Neural cell (in vitro differentiated cells): ENCODE results near the gene RELT. TPM values are rescaled to one million over a fixed set of nuclear protein-coding genes. Genes with fewer than 3 reads are reported as not detected.

Source experiments
- H2AFZ ChIP-seq: fragments of 200-600, 300-800 bp; sonication (generic), shearing (Covaris generic); 2 replicates; pipeline ENCODE4 v1.6.0; 2014; ENCODE audit warnings: low read depth, mild to moderate bottlenecking, antibody characterized with exemption, low read length, moderate library complexity
- H3F3A ChIP-seq: fragments of 200-600 bp; shearing (Covaris generic); 2 replicates; pipeline ENCODE4 v1.6.1; 2016; ENCODE audit warnings: mild to moderate bottlenecking, moderate library complexity, mixed read lengths, antibody characterized with exemption, low read length; ENCODE audit not compliant: insufficient read depth, poor library complexity, severe bottlenecking
- H3K27ac ChIP-seq: fragments of 200-600, 300-800 bp; sonication (generic), shearing (Covaris generic); 2 replicates; pipeline ENCODE4 v1.5.1; 2014; ENCODE audit warnings: mild to moderate bottlenecking, low read length, moderate library complexity
- H3K27me3 ChIP-seq: fragments of 300-800, 200-600 bp; sonication (generic), shearing (Covaris generic); 2 replicates; pipeline ENCODE4 v1.6.0; 2014; ENCODE audit warnings: mild to moderate bottlenecking, low read depth, low read length, moderate library complexity; ENCODE audit not compliant: insufficient read depth
- H3K36me3 ChIP-seq: fragments of 300-800, 200-600 bp; sonication (generic), shearing (Covaris generic); 2 replicates; pipeline ENCODE4 v1.5.1; 2014; ENCODE audit warnings: mild to moderate bottlenecking, antibody characterized with exemption, low read length, moderate library complexity; ENCODE audit not compliant: insufficient read depth
- H3K4me2 ChIP-seq: fragments of 300-800, 200-600 bp; sonication (generic), shearing (Covaris generic); 2 replicates; pipeline ENCODE4 v1.6.0; 2014; ENCODE audit warnings: mild to moderate bottlenecking, low read length
- H3K4me3 ChIP-seq: fragments of 300-800, 200-600 bp; sonication (generic), shearing (Covaris generic); 2 replicates; pipeline ENCODE4 v1.5.1; 2014; ENCODE audit warnings: mild to moderate bottlenecking, low read length, moderate library complexity
- H3K79me2 ChIP-seq: fragments of 200-600 bp; shearing (Covaris generic); replicated peaks from 2 replicates; pipeline ENCODE4 v1.6.0; 2014; ENCODE audit warnings: mild to moderate bottlenecking, low read length, moderate library complexity; ENCODE audit not compliant: insufficient read depth
- H3K9ac ChIP-seq: fragments of 300-800, 200-600 bp; sonication (generic), shearing (Covaris generic); 2 replicates; pipeline ENCODE4 v1.6.1; 2016; ENCODE audit warnings: mild to moderate bottlenecking, low read length, mixed read lengths
- H3K9me2 ChIP-seq: fragments of 200-600 bp; shearing (Covaris generic); 2 replicates; pipeline ENCODE4 v1.6.1; 2016; ENCODE audit warnings: mild to moderate bottlenecking, low read length, mixed read lengths; ENCODE audit not compliant: insufficient read depth
- H3K9me3 ChIP-seq: fragments of 200-600, 300-800 bp; sonication (generic), shearing (Covaris generic); 2 replicates; pipeline ENCODE4 v1.6.1; 2016; ENCODE audit warnings: mild to moderate bottlenecking, mixed run types, low read length, moderate library complexity, mixed read lengths
- H4K20me1 ChIP-seq: fragments of 200-600 bp; shearing (Covaris generic); 2 replicates; pipeline ENCODE4 v1.6.1; 2016; ENCODE audit warnings: mild to moderate bottlenecking, mixed run types; ENCODE audit not compliant: insufficient read depth
- EP300 ChIP-seq: fragments of 450-650 bp; conservative IDR thresholded peaks from 2 replicates; pipeline ENCODE4 v1.6.1; 2014; ENCODE audit warnings: antibody characterized with exemption, mild to moderate bottlenecking, moderate library complexity; ENCODE audit not compliant: poor library complexity, severe bottlenecking
- EZH2 ChIP-seq: fragments of 200-600, 300-800 bp; shearing (Covaris generic), sonication (generic); IDR thresholded peaks from 2 replicates; pipeline ENCODE4 v1.6.1; 2014; ENCODE audit warnings: antibody characterized with exemption, low read length, borderline replicate concordance, mild to moderate bottlenecking; ENCODE audit not compliant: insufficient read depth, poor library complexity, severe bottlenecking
- MXI1 ChIP-seq: fragments of 450-650 bp; conservative IDR thresholded peaks from 2 replicates; pipeline ENCODE4 v1.6.1; 2014; ENCODE audit warnings: antibody characterized with exemption, mild to moderate bottlenecking; ENCODE audit not compliant: poor library complexity, severe bottlenecking
- POLR2AphosphoS5 ChIP-seq: IDR thresholded peaks from 2 replicates; pipeline ENCODE4 v1.6.1; 2012
- RAD21 ChIP-seq: fragments of 450-650 bp; conservative IDR thresholded peaks from 2 replicates; pipeline ENCODE4 v1.6.1; 2014; ENCODE audit warnings: antibody characterized with exemption, mild to moderate bottlenecking, moderate library complexity
- SMC3 ChIP-seq: fragments of 450-650 bp; conservative IDR thresholded peaks from 2 replicates; pipeline ENCODE4 v1.6.1; 2014; ENCODE audit warnings: antibody characterized with exemption, mild to moderate bottlenecking, moderate library complexity; ENCODE audit not compliant: poor library complexity
- TAF1 ChIP-seq: IDR thresholded peaks from 2 replicates; pipeline ENCODE4 v1.6.1; 2012; ENCODE audit warnings: low read depth
- polyA plus RNA-seq: library from polyadenylated mRNA; depleted of rRNA; stranded (reverse); fragments of >200 nt; gene quantifications from 2 replicates; pipeline ENCODE4 v1.2.3, GENCODE V29; 2014
- TF ChIP-seq, protein P1 (sequence below): IDR thresholded peaks from 2 replicates; pipeline ENCODE4 v1.6.1; 2012; ENCODE audit warnings: borderline replicate concordance
- TF ChIP-seq, protein P2 (sequence below): fragments of 450-650 bp; IDR thresholded peaks from 2 replicates; pipeline ENCODE4 v1.5.1; 2014; ENCODE audit warnings: antibody characterized with exemption, mild to moderate bottlenecking, moderate library complexity; ENCODE audit not compliant: poor library complexity, severe bottlenecking

RELT gene
- polyA plus RNA-seq, 1 donor from 2014 or later: 12.4 TPM

- Histone ChIP-seq H3K27ac (no peak overlapping the region), H3K79me2 (no peaks in the 10 kb centered on the region), H2AFZ (no peak overlapping the region), H3K9me2 (no peaks in the 10 kb centered on the region), H3K27me3 (no peaks in the 10 kb centered on the region), H3K4me2 (no peak overlapping the region), H3K9ac (no peak overlapping the region), H4K20me1 (no peaks in the 10 kb centered on the region), H3F3A (no peaks in the 10 kb centered on the region), H3K36me3 (no peaks in the 10 kb centered on the region), H3K9me3 (no peaks in the 10 kb centered on the region), H3K4me3 (no peak overlapping the region)
- no peak for TF ChIP-seq MXI1
- TF ChIP-seq EZH2: no peak
- TF ChIP-seq, protein P1, sequence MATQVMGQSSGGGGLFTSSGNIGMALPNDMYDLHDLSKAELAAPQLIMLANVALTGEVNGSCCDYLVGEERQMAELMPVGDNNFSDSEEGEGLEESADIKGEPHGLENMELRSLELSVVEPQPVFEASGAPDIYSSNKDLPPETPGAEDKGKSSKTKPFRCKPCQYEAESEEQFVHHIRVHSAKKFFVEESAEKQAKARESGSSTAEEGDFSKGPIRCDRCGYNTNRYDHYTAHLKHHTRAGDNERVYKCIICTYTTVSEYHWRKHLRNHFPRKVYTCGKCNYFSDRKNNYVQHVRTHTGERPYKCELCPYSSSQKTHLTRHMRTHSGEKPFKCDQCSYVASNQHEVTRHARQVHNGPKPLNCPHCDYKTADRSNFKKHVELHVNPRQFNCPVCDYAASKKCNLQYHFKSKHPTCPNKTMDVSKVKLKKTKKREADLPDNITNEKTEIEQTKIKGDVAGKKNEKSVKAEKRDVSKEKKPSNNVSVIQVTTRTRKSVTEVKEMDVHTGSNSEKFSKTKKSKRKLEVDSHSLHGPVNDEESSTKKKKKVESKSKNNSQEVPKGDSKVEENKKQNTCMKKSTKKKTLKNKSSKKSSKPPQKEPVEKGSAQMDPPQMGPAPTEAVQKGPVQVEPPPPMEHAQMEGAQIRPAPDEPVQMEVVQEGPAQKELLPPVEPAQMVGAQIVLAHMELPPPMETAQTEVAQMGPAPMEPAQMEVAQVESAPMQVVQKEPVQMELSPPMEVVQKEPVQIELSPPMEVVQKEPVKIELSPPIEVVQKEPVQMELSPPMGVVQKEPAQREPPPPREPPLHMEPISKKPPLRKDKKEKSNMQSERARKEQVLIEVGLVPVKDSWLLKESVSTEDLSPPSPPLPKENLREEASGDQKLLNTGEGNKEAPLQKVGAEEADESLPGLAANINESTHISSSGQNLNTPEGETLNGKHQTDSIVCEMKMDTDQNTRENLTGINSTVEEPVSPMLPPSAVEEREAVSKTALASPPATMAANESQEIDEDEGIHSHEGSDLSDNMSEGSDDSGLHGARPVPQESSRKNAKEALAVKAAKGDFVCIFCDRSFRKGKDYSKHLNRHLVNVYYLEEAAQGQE: no peak
- no peak for TF ChIP-seq TAF1
- TF ChIP-seq, protein P2, sequence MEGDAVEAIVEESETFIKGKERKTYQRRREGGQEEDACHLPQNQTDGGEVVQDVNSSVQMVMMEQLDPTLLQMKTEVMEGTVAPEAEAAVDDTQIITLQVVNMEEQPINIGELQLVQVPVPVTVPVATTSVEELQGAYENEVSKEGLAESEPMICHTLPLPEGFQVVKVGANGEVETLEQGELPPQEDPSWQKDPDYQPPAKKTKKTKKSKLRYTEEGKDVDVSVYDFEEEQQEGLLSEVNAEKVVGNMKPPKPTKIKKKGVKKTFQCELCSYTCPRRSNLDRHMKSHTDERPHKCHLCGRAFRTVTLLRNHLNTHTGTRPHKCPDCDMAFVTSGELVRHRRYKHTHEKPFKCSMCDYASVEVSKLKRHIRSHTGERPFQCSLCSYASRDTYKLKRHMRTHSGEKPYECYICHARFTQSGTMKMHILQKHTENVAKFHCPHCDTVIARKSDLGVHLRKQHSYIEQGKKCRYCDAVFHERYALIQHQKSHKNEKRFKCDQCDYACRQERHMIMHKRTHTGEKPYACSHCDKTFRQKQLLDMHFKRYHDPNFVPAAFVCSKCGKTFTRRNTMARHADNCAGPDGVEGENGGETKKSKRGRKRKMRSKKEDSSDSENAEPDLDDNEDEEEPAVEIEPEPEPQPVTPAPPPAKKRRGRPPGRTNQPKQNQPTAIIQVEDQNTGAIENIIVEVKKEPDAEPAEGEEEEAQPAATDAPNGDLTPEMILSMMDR: no peak
- TF ChIP-seq POLR2AphosphoS5: no peak
- TF ChIP-seq SMC3: no peak
- TF ChIP-seq RAD21: no peak
- no peak for TF ChIP-seq EP300
These were observed 46.7 kb downstream of the RELT start for GRCh38 chr11:73422886-73423285.

GRCh38 chr11:73423506-73423905 lies 47.3 kb downstream of the RELT start:
- Histone ChIP-seq H4K20me1 (no peaks in the 10 kb centered on the region), H2AFZ (no peak overlapping the region), H3F3A (no peaks in the 10 kb centered on the region), H3K36me3 (no peaks in the 10 kb centered on the region), H3K9ac (no peak overlapping the region), H3K27me3 (no peaks in the 10 kb centered on the region), H3K4me3 (no peak overlapping the region), H3K9me2 (no peaks in the 10 kb centered on the region), H3K9me3 (no peaks in the 10 kb centered on the region), H3K4me2 (no peak overlapping the region), H3K79me2 (no peaks in the 10 kb centered on the region), H3K27ac (no peak overlapping the region)
- TF ChIP-seq, protein P1: no peak
- TF ChIP-seq POLR2AphosphoS5 (no peak), EZH2 (no peak), EP300 (no peak), TAF1 (no peak), RAD21 (no peak), MXI1 (no peak), SMC3 (no peak)
- TF ChIP-seq, protein P2: no peak
